GM21619 (cell line): ENCODE data around the gene ZBTB16.

Source experiments
- ATAC-seq: cut with Tn5 transposase; IDR thresholded peaks from one replicate; pipeline ENCODE4 v1.9.1; 2021; ENCODE audit not compliant: unreplicated experiment

The ZBTB16 gene

GRCh38 chr11:114272311-114272710 lies 212.8 kb downstream of the ZBTB16 start:
- ATAC-seq, result no peak

- no peak for ATAC-seq
Observed at GRCh38 chr11:114273071-114273470, 213.6 kb downstream of the ZBTB16 start.

GRCh38 chr11:114273890-114274635 lies 214.6 kb downstream of the ZBTB16 start:
- ATAC-seq, result no peak

- ATAC-seq, result no peak
Observed at GRCh38 chr11:114274637-114275036, 215.1 kb downstream of the ZBTB16 start.

- ATAC-seq, result no peak
Observed at GRCh38 chr11:114275280-114275679, 215.8 kb downstream of the ZBTB16 start.

GRCh38 chr11:114276077-114276476 lies 216.6 kb downstream of the ZBTB16 start:
- no peak for ATAC-seq

- no peak for ATAC-seq
Observed at GRCh38 chr11:114277637-114278341, 218.3 kb downstream of the ZBTB16 start.

- no peak for ATAC-seq
Observed at GRCh38 chr11:114278342-114279065, 219.0 kb downstream of the ZBTB16 start.

GRCh38 chr11:114279792-114280546 lies 220.5 kb downstream of the ZBTB16 start:
- no peak for ATAC-seq

- no peak for ATAC-seq
Observed at GRCh38 chr11:114280696-114281095, 221.2 kb downstream of the ZBTB16 start.

GRCh38 chr11:114281388-114281956 lies 222.0 kb downstream of the ZBTB16 start:
- no peak for ATAC-seq

GRCh38 chr11:114282488-114282887 lies 223.0 kb downstream of the ZBTB16 start:
- no peak for ATAC-seq

- ATAC-seq, result no peak
Observed at GRCh38 chr11:114283422-114283821, 223.9 kb downstream of the ZBTB16 start.

GRCh38 chr11:114284021-114284420 lies 224.5 kb downstream of the ZBTB16 start:
- ATAC-seq, result no peak

- no peak for ATAC-seq
Observed at GRCh38 chr11:114284914-114285313, 225.4 kb downstream of the ZBTB16 start.

GRCh38 chr11:114285599-114285998 lies 226.1 kb downstream of the ZBTB16 start:
- ATAC-seq, result no peak

- no peak for ATAC-seq
Observed at GRCh38 chr11:114286229-114286628, 226.7 kb downstream of the ZBTB16 start.

GRCh38 chr11:114287154-114287553 lies 227.6 kb downstream of the ZBTB16 start:
- ATAC-seq, result no peak

- ATAC-seq, result no peak
Observed at GRCh38 chr11:114288136-114288535, 228.6 kb downstream of the ZBTB16 start.

- ATAC-seq, result no peak
Observed at GRCh38 chr11:114289779-114290178, 230.3 kb downstream of the ZBTB16 start.
